Calu3 (cell line): Measurements from ENCODE around the gene LRP2BP. TPM values are rescaled to one million over a fixed set of nuclear protein-coding genes. Genes with fewer than 3 reads are reported as not detected.
A peak's percentile ranks its signal among the peaks of the same experiment; 100 is the strongest.
"Not testable (repeated sequence)": the region's sequence is repeated elsewhere in the genome, so short reads cannot be mapped to it uniquely, and the experiment has no call there.

ENCODE experiments used
- BruUV-seq: library from RNA; stranded (reverse); fragments of 400-500 nt; replicated peaks from 2 replicates; lab custom pipeline; 2021; lab: Mats Ljungman, UMichigan
- CTCF ChIA-PET: fragments of 300-600 bp; sonication (Branson Sonifier 250); formaldehyde crosslinking; loops from one replicate; lab custom pipeline; 2022; ENCODE audit warnings: antibody characterized with exemption; lab: Charles Lee
- DNase-seq: peaks from one replicate; pipeline ENCODE4 v3.0.0; 2022
- H3K27ac Mint-ChIP-seq: one replicate; pipeline ENCODE4 v1.8.0; 2022; ENCODE audit warnings: mixed read lengths; ENCODE audit not compliant: unreplicated experiment
- H3K27me3 Mint-ChIP-seq: one replicate; pipeline ENCODE4 v1.8.0; 2022; ENCODE audit warnings: mixed read lengths; ENCODE audit not compliant: unreplicated experiment
- H3K36me3 Mint-ChIP-seq: one replicate; pipeline ENCODE4 v1.8.0; 2022; ENCODE audit warnings: mild to moderate bottlenecking, moderate library complexity, mixed read lengths; ENCODE audit not compliant: insufficient read depth, unreplicated experiment
- H3K4me1 Mint-ChIP-seq: one replicate; pipeline ENCODE4 v1.8.0; 2022; ENCODE audit warnings: mild to moderate bottlenecking, low read depth, mixed read lengths; ENCODE audit not compliant: unreplicated experiment
- H3K4me3 Mint-ChIP-seq: one replicate; pipeline ENCODE4 v1.8.0; 2022; ENCODE audit warnings: mild to moderate bottlenecking, low read depth, moderate library complexity, mixed read lengths; ENCODE audit not compliant: unreplicated experiment
- H3K9me3 Mint-ChIP-seq: one replicate; pipeline ENCODE4 v1.8.0; 2022; ENCODE audit warnings: low read depth, mixed read lengths; ENCODE audit not compliant: unreplicated experiment
- intact Hi-C: fragments of 100-400 bp; cut with micrococcal nuclease; formaldehyde crosslinking; loops from one replicate; pipeline ENCODE4 v1.10.0; 2022; ENCODE audit not compliant: unreplicated experiment
- total RNA-seq: library from RNA; stranded (reverse); gene quantifications from 2 replicates; pipeline ENCODE4 v1.2.3, GENCODE V29; 2022
- TF ChIP-seq, protein P1 (sequence below): fragments of 200-600 bp; IDR thresholded peaks from one replicate; pipeline ENCODE4 v1.8.0; 2022; ENCODE audit warnings: antibody characterized with exemption; ENCODE audit not compliant: unreplicated experiment

Gene LRP2BP
- total RNA-seq, 1 experiment from 2014 or later = 0.47 TPM

DNA sequence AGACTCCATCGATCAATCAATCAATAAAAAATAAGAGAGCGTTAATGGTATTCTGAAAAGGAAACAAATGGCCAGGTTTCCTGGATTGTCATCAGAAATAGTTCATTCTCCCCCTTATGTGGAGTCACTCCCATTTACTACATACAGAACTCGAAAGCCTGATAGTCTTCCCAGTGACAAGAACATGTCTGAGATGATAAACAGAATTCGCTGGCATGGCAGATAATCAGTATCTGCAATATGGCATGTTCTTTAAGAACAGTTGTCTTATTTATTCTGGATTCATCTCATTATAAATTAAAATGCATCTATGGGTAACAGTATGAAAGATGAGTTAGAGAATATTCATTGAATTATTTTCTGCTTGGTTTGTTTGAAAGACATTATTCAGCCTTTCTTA is 61.4 kb downstream of the LRP2BP start:
- Mint-ChIP-seq H3K27ac (no peak overlapping the region), H3K36me3 (no peaks in the 10 kb centered on the region), H3K9me3 (peaks cover 2% of the 10 kb centered on the region), H3K27me3 (no peaks in the 10 kb centered on the region), H3K4me1 (no peaks in the 10 kb centered on the region), H3K4me3 (no peak overlapping the region)
- intact Hi-C loops = no loop called here
- BruUV-seq = no TSS peak
- no peak for DNase-seq
- CTCF ChIA-PET = no interaction called here
- TF ChIP-seq, protein P1, sequence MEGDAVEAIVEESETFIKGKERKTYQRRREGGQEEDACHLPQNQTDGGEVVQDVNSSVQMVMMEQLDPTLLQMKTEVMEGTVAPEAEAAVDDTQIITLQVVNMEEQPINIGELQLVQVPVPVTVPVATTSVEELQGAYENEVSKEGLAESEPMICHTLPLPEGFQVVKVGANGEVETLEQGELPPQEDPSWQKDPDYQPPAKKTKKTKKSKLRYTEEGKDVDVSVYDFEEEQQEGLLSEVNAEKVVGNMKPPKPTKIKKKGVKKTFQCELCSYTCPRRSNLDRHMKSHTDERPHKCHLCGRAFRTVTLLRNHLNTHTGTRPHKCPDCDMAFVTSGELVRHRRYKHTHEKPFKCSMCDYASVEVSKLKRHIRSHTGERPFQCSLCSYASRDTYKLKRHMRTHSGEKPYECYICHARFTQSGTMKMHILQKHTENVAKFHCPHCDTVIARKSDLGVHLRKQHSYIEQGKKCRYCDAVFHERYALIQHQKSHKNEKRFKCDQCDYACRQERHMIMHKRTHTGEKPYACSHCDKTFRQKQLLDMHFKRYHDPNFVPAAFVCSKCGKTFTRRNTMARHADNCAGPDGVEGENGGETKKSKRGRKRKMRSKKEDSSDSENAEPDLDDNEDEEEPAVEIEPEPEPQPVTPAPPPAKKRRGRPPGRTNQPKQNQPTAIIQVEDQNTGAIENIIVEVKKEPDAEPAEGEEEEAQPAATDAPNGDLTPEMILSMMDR = no peak

DNA sequence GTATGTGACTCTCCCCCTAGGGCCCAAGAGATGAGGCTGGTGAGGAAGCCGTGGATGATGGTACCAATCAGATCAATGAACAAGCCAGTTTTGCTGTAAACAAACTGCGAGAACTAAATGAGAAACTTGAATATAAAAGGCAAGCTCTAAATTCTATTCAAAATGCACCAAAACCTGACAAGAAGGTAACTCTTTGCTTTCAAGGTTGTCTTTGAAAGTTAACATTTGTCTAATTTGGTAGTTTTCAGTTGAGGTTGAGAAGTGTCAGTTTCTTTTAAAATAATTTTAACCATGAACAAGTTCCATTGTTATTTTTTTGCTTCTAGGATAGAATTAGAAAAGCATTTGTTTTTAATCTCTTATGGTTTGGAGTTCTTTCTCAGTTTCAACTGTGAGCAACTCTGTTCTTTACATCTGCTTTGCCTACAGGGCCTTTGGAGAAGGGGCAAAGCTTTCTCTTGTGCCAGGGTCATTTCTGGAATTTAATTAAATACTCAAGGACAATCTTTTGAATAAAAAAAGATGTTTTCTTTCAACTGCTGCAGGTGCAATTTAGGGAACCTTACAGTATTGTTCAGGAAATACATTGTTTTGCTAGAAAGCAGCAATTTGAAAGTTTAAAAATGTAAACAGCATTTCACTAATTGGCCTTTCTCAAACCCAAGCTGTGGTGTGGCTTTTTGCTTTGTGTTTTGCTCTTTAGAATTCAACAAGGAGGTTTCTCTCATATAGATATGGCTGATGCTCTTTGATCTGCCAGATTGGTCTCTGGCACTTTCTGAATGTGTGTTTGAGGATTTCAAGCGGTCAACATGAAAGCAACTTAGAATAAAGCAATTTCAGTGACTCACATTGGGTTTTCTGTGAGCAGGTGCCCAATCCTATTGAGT is 62.9 kb downstream of the LRP2BP start:
- Mint-ChIP-seq H3K27ac (no peak overlapping the region), H3K9me3 (peaks cover 6% of the 10 kb centered on the region), H3K4me3 (no peak overlapping the region), H3K36me3 (no peaks in the 10 kb centered on the region), H3K4me1 (no peaks in the 10 kb centered on the region), H3K27me3 (no peaks in the 10 kb centered on the region)
- TF ChIP-seq, protein P1 = no peak
- BruUV-seq = no TSS peak
- no peak for DNase-seq
- intact Hi-C loops = no loop called here
- CTCF ChIA-PET = no interaction called here

DNA sequence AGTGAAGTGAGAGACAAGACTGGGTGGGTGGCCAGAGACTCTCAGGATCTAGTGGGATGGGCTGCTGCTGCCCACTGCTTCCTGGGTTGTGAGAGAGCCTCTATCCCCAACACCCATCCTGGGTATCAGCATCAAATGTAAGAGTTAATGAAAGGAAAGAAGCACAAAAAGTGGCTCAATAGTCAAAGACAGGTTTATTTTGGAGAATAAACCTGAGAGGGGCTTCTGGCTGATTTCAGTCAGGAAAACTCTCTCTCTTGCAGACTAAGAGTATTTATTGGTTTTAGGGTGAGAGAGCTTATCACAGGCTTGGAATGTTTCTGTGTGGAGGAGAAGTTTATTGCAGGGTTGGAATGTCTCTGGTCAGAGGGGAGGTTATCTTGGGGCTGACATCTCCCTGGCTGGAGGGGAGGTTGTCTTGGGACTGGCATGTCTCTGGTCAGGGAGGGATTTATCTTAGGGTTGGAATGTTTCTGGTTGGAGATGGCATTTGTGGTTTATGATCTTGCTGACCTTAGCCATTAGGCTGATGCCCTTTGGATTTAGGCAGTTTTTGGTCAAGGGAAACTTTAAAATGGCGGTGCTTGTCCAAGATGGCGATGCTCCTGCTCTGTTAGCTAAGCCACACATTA is 65.7 kb downstream of the LRP2BP start:
- H3K9me3 Mint-ChIP-seq, BruUV-seq, DNase-seq, intact Hi-C loops, CTCF ChIA-PET, H3K27ac Mint-ChIP-seq, H3K4me1 Mint-ChIP-seq, H3K36me3 Mint-ChIP-seq, H3K4me3 Mint-ChIP-seq, H3K27me3 Mint-ChIP-seq: not testable (repeated sequence)

- peak overlapping the region; percentile 20 for H3K27ac Mint-ChIP-seq
- H3K4me1 Mint-ChIP-seq = no peaks in the 10 kb centered on the region
- no peak for DNase-seq
- no peak overlapping the region for H3K4me3 Mint-ChIP-seq
- TF ChIP-seq, protein P1 = no peak
- BruUV-seq = no TSS peak
- no peaks in the 10 kb centered on the region for H3K27me3 Mint-ChIP-seq
- peaks cover 6% of the 10 kb centered on the region for H3K9me3 Mint-ChIP-seq
- intact Hi-C loops = no loop called here
- H3K36me3 Mint-ChIP-seq = no peaks in the 10 kb centered on the region
- CTCF ChIA-PET = no interaction called here
These were observed 67.1 kb downstream of the LRP2BP start for GRCh38 chr4:185328586-185328985.

GRCh38 chr4:185325721-185326120 is 70.0 kb downstream of the LRP2BP start:
- H3K36me3 Mint-ChIP-seq, H3K27ac Mint-ChIP-seq, intact Hi-C loops, DNase-seq, BruUV-seq, H3K27me3 Mint-ChIP-seq, H3K9me3 Mint-ChIP-seq, CTCF ChIA-PET, H3K4me1 Mint-ChIP-seq, H3K4me3 Mint-ChIP-seq: not testable (repeated sequence)

- H3K4me1 Mint-ChIP-seq, H3K36me3 Mint-ChIP-seq, H3K9me3 Mint-ChIP-seq, H3K4me3 Mint-ChIP-seq, intact Hi-C loops, CTCF ChIA-PET, H3K27me3 Mint-ChIP-seq, DNase-seq, H3K27ac Mint-ChIP-seq, BruUV-seq: not testable (repeated sequence)
These were observed 71.4 kb downstream of the LRP2BP start for GRCh38 chr4:185324361-185324760.
